Ramos (cell line): ENCODE measurements around the gene NOVA2.
"Not testable (repeated sequence)": the region's sequence is repeated elsewhere in the genome, so short reads cannot be mapped to it uniquely, and the experiment has no call there.

Source experiments
- in situ Hi-C: fragments of 300-500 bp; cut with MboI; formaldehyde crosslinking; loops from one replicate; pipeline ENCODE4 v1.14.3; 2022; ENCODE audit warnings: low sequenced_read_pairs; ENCODE audit not compliant: unreplicated experiment

Gene NOVA2

GRCh38 chr19:45899919-45900589, 73.6 kb downstream of the NOVA2 start:
- in situ Hi-C loops, result no loop called here

GRCh38 chr19:45899253-45899652, 74.4 kb downstream of the NOVA2 start:
- in situ Hi-C loops, result no loop called here

DNA sequence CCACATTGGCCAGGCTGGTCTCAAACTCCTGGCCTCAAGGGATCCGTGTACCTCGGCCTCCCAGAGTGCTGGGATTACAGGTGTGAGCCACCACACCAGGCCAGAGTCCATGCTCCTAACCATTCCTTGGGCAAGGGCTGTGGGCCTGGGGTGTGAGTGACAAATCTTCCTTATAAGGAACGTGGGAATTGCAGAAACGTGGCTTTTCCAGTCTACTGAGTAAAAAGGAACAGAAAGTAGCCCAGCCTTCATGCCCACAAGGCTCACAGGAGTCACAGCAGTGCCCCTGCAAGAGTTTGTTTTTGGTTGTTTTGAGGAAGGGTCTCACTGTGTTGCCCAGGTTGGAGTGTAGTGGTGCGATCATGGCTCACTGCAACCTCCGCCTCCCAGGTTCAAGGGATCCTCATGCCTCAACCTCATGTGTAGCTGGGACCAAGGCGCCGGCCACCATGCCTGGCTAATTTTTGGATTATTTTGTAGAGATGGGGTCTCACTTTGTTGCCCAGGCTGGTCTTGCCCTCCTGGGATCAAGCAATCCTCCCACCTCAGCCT, 76.3 kb downstream of the NOVA2 start:
- in situ Hi-C loops, result no loop called here

DNA sequence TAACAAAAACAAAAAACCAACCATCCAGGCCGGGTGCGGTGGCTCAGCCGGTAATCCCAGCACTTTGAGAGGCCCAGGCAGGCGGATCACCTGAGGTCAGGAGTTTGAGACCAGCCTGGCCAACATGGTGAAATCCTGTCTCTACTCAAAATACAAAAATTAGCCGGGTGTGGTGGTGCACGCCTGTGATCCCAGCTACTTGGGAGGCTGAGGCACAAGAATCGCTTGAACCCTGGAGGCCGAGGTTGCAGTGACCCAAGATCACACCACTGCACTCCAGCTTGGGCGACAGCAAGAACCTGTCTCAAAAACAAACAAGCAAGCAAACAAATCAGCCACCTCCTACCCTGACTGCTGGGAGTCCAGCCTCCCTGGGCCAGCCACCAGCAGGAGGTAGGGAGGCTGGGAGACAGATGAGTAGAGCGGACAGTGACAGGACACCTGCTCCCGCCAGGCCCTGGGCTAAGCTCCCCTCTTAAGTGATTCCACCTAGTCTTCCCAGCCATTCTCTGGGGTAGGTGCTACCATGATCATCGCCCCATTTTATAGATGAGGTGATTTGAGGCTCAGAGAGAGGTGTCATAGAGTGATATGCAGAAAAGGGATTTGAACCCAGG, 77.6 kb downstream of the NOVA2 start:
- in situ Hi-C loops, result not testable (repeated sequence)

- in situ Hi-C loops, result no loop called here
Measured at GRCh38 chr19:45895519-45895972, 78.1 kb downstream of the NOVA2 start.

- in situ Hi-C loops, result no loop called here
Measured at GRCh38 chr19:45890877-45891276, 82.8 kb downstream of the NOVA2 start.

- in situ Hi-C loops, result no loop called here
Measured at GRCh38 chr19:45889210-45889885, 84.3 kb downstream of the NOVA2 start.

DNA sequence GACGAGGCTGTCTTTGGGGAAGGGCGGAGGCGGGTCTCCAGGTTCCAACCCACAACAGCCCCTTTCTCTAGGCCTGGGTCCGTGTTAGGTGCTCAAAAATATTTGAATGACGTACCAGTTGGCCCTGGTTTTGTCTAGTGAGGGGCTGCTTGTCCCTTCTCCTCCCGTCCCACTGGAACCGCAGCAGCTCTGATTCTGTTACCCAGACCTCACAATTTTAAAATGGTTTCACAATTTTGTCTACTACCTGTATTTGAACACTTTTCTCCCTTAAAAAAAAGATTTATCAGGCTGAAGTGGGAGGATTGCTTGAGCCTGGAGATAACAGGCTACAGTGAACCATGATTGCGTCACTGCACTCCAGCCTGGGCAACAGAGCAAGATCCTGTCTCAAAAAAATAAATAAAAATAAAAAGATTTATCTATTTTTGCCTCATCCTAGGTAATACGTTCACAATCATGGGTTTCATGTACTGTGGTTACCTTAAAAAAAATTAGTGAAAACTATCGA, 86.4 kb downstream of the NOVA2 start:
- in situ Hi-C loops, result no loop called here

DNA sequence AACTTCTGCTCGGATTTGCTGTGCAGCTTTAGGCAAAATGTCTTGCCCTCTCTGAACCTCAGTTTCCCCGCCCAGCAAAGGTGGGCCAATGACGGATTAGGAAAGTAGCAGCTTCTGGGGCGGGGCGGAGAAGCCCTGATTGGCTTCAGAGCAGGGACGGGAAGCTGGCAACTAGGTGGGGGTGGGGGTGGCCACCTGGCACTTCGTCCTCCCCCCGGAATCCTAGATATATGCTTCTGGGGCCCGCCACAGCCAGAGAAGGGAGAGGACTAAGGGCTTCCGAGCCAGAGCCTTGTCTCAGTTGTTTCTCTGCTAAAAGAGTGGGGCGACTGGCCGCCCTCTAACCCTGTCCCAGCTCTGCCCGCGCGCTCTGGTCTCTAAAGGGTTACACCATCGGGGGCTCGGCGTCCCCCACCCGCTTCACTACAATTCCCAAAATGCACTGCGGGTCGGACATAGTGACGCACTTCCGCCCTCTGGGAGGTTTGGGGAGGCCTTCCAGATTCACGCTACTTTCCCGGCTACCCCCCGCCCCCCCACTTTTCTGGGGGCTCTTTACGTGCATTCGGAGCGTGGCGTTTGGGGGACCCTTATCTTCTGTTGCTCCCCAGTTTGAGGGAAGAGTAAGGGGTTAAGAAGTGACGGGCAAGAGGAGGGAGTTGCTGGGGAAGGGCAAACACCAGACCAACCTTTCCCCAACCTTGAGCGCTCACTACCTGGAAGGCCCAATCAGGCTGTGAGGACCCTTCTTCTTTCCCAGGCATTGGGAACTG, 87.1 kb downstream of the NOVA2 start:
- in situ Hi-C loops, result no loop called here

DNA sequence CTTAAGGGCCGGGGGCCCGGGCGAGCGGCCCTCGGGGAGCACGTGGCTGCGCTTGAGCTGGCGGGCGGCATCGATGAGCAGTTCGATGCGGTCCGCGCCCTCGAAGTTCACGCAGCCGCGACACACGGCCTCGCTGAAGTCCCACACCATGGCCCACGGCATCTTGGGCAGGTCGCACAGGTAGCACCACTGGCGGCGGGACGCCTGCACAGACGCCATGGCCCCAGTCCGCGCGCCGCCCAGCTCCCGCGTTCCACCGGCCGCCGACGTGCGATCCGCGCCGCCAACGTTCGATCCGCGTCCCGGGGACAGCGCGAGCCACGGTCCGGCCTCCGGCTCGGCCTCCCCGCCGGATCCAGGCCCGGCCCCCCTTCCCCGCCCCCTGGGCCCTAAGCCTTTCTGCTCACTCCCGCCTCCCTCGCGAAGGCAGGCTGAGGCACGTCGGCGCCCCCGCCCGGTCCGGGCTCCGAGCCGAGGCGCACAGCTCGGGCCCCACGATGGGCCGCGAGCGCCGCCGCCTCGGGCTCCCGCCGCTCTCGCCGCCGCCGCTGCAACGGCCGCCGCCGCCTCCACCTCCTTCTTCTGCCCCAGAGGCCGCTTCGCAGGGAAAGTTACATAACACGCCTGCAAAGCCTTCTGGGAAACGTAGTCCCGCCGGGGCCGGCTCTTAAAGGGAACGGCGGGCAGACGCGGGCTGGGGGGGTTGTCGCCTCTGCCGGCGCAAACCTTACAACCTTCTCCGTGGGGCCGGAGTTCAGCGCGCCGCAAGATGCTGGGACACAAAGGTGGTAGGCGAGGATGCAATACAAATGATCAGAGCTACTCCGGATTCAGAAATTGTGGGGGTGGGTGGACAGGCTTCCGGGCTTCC, 87.9 kb downstream of the NOVA2 start, which contains the start of gene IRF2BP1:
Gene IRF2BP1, minus strand, starts transcription at position 586 of the 871 bp plus-strand sequence. Its CDS starts 367 bp downstream, at position 219.
- in situ Hi-C loops, result no loop called here

GRCh38 chr19:45884682-45885555, 88.7 kb downstream of the NOVA2 start:
- in situ Hi-C loops, result no loop called here

DNA sequence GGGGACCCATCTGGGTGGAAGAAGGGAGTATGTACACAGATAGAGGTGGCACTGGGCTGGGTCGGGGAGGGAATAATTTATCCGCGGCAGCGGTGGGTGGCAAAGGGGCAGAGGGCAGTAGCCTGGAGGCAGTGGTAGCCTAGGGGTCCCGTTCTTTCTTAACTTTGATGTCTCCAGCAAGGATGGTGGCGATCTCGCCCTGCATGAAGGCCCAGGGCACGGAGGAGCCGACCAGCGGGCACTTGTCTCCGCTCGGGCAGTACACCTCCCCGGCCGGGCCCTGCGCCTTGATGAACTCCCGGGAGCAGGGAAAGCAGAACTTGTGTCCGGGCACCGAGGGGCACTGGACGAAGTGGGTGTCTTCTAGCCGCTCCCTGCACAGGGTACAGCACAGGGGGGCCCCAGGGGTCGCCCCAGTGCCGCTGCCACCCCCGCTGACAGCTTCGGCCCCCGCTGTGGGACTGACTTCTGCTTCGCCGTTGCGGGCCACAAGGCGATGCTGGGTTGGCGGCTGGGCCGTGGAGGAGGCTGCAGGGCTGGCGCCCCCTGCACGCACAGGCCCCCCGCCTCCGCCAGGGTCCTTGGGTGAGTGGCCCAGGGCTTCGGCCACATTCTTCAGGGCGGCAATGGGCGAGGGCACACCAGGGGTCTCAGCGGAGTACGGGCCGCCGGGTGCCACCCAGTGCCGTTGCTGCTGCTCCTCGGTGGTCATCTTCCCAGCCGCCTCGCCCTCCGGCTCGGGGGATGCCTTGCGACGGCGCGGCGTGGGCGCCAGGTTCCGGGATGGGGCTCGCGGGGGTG, 89.6 kb downstream of the NOVA2 start:
- in situ Hi-C loops, result no loop called here
